ENCODE measurements around the gene GPNMB. TPM values are rescaled to one million over a fixed set of nuclear protein-coding genes. Genes with fewer than 3 reads are reported as not detected.
"Not testable (repeated sequence)": the region's sequence is repeated elsewhere in the genome, so short reads cannot be mapped to it uniquely, and the experiment has no call there.

Gene GPNMB
- total and polyA plus RNA-seq, 12 donors: 49.6 to 612 (median 220) TPM

GRCh38 chr7:23306936-23307521 is 60.5 kb downstream of the GPNMB start:
- H3K9me3 ChIP-seq: no peaks in the 10 kb centered on the region
- WGBS, 2 donors: 96 to 97% methylated on average over 2 of the region's 2 CpGs
- H3K27ac ChIP-seq: no peak overlapping the region
- peaks cover 0 to 89% (median 22%) of the 10 kb centered on the region in 9 donors for H3K36me3 ChIP-seq
- peaks cover 0 to 21% (median 5%) of the 10 kb centered on the region in 9 donors for H3K4me1 ChIP-seq
- DNase-seq: no peak
- H3K27me3 ChIP-seq: no peaks in the 10 kb centered on the region
- no peak for TF ChIP-seq CTCF (IDR thresholded peaks at IDR 0.05)
- intact Hi-C loops (cut with DNase I): no loop called here
- no peak for ATAC-seq
- no peak overlapping the region for H3K4me3 ChIP-seq

- peaks cover 0 to 72% (median 18%) of the 10 kb centered on the region in 9 donors for H3K36me3 ChIP-seq
- H3K27ac ChIP-seq: no peak overlapping the region
- no peak overlapping the region for H3K4me3 ChIP-seq
- no peaks in the 10 kb centered on the region for H3K9me3 ChIP-seq
- H3K27me3 ChIP-seq: no peaks in the 10 kb centered on the region
- intact Hi-C loops (cut with DNase I): no loop called here
- no peak for ATAC-seq
- WGBS, 2 donors: 87 to 91% methylated on average over 6 of the region's 6 CpGs
- no peak for DNase-seq
- H3K4me1 ChIP-seq: peaks cover 0 to 11% (median 0%) of the 10 kb centered on the region in 9 donors
- no peak for TF ChIP-seq CTCF (IDR thresholded peaks at IDR 0.05)
Measured at GRCh38 chr7:23308754-23309153, 62.2 kb downstream of the GPNMB start.

DNA sequence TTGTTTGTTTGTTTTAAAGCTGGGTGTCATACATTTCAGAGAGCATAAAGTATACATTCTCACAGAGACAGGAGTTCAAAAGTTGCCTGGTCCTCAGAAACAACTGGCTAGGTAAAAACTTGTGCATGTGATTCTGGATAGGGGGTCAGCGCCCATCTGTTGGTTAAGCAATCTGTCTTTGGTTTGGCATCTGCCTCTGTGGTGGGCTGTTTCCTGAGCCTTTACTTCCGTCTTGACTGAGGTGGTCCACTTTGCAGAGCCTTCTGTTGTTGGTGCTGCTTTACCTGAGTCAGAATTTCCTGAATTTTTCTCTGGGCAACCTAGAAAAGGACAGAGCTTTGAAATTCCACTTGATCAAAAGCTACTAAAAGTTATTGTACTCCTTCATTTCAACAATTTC is 65.6 kb downstream of the GPNMB start:
- DNase-seq; H3K4me3 ChIP-seq; intact Hi-C loops (cut with DNase I); ATAC-seq; H3K9me3 ChIP-seq; H3K27me3 ChIP-seq; H3K27ac ChIP-seq: not testable (repeated sequence)
- Histone ChIP-seq H3K4me1 (peaks cover 0 to 10% (median 0%) of the 10 kb centered on the region in 9 donors), H3K36me3 (peaks cover 0 to 42% (median 18%) of the 10 kb centered on the region in 9 donors)
- WGBS, 2 donors: 79 to 93% methylated on average over 2 of the region's 2 CpGs

DNA sequence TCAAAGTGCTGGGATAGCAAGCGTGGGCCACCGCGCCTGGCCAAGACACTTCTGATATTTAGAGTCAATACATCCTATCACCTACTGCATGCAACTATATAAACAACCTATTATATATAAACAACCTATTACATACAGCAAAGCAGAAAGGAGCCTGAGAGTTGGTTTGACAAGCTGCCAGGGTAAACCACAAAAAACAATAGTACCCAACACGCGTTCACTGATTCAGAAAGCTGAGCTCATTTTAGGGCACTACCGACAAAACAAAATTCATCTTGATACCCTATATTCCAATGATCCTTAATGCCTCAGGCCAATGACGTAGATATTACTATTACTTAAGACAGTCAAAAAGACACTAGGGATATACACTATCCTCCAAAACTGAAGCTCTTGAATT is 68.8 kb downstream of the GPNMB start:
- Histone ChIP-seq H3K4me3 (no peak overlapping the region), H3K27me3 (peaks cover 0 to 4% (median 0%) of the 10 kb centered on the region in 7 donors), H3K27ac (no peak overlapping the region), H3K4me1 (peaks cover 0 to 10% (median 0%) of the 10 kb centered on the region in 9 donors), H3K9me3 (no peaks in the 10 kb centered on the region), H3K36me3 (peaks cover 0 to 11% (median 4%) of the 10 kb centered on the region in 9 donors)
- DNase-seq (no peak), ATAC-seq (no peak)
- WGBS, 2 donors: 84 to 87% methylated on average over 7 of the region's 7 CpGs
- no peak for TF ChIP-seq CTCF (IDR thresholded peaks at IDR 0.05)
- intact Hi-C loops (cut with DNase I): no loop called here

Other genes with a start within 250 kb of the GPNMB start
- 10 to 100 TPM; 26.2 to 39.6 (median 34.5) TPM for gene HYCC1, start 232.6 kb upstream of the GPNMB start, total RNA-seq
- gene HYCC1, start 232.6 kb upstream of the GPNMB start, polyA plus RNA-seq: 1 to 10 TPM; 5.9 to 7.8 TPM
- 100 to 1,000 TPM in 9 of 10 donors, 10 to 100 TPM in 1; 86.3 to 159 (median 146) TPM for gene KLHL7, start 141.0 kb upstream of the GPNMB start, total RNA-seq
- gene KLHL7, start 141.0 kb upstream of the GPNMB start, polyA plus RNA-seq: 10 to 100 TPM; 27.1 to 55.2 TPM
- gene NUP42, start 64.7 kb upstream of the GPNMB start, total RNA-seq: 10 to 100 TPM; 14.7 to 25.1 (median 19.7) TPM
- gene NUP42, start 64.7 kb upstream of the GPNMB start, polyA plus RNA-seq: 10 to 100 TPM; 21.8 to 26.1 TPM
- gene MALSU1, start 52.6 kb downstream of the GPNMB start, total RNA-seq: 100 to 1,000 TPM in 5 of 10 donors, 10 to 100 TPM in 5; 92.2 to 132 (median 99.3) TPM
- 100 to 1,000 TPM in 1 of 2 donors, 10 to 100 TPM in 1; 21.4 to 115 TPM for gene MALSU1, start 52.6 kb downstream of the GPNMB start, polyA plus RNA-seq
- under 1 TPM in 3 of 10 donors, not detected in 7; 0.20 to 0.60 (median 0.49) TPM for gene IGF2BP3, start 223.7 kb downstream of the GPNMB start, total RNA-seq
- under 1 TPM in 1 of 2 donors, not detected in 1; 0.16 TPM for gene IGF2BP3, start 223.7 kb downstream of the GPNMB start, polyA plus RNA-seq

All from heart right ventricle (tissue), 16 donors.